HUES64 (cell line): ENCODE results near the gene ARHGDIG.
A peak's percentile ranks its signal among the peaks of the same experiment; 100 is the strongest.
"Not testable (repeated sequence)": the region's sequence is repeated elsewhere in the genome, so short reads cannot be mapped to it uniquely, and the experiment has no call there.

Source experiments
- H3K27ac ChIP-seq: 2 replicates; pipeline ENCODE4 v1.7.0; 2013; ENCODE audit warnings: low read depth, low read length, inconsistent platforms
- H3K27me3 ChIP-seq: 2 replicates; pipeline ENCODE4 v1.6.1; 2013; ENCODE audit warnings: mild to moderate bottlenecking, low read length; ENCODE audit not compliant: insufficient read depth
- H3K36me3 ChIP-seq: 2 replicates; pipeline ENCODE4 v1.6.1; 2013; ENCODE audit warnings: mild to moderate bottlenecking, low read length; ENCODE audit not compliant: insufficient read depth
- H3K4me1 ChIP-seq: 2 replicates; pipeline ENCODE4 v1.6.1; 2013; ENCODE audit warnings: mild to moderate bottlenecking, low read length, moderate library complexity; ENCODE audit not compliant: insufficient read depth
- H3K4me3 ChIP-seq: 2 replicates; pipeline ENCODE4 v1.5.1; 2013; ENCODE audit warnings: mild to moderate bottlenecking, low read length, moderate library complexity
- H3K9ac ChIP-seq: 2 replicates; pipeline ENCODE4 v1.6.1; 2013; ENCODE audit warnings: mild to moderate bottlenecking, low read depth, low read length
- H3K9me3 ChIP-seq: 2 replicates; pipeline ENCODE4 v1.6.1; 2013; ENCODE audit warnings: low read depth, low read length; ENCODE audit not compliant: insufficient read depth
- WGBS: fragments of 150-250, 120-280 bp; methylation state at CpG from one replicate; pipeline ENCODE4 v1.1.7; 2013; ENCODE audit warnings: missing lambda C conversion rate; 5-methylcytosine and 5-hydroxymethylcytosine counted together

Gene ARHGDIG

DNA sequence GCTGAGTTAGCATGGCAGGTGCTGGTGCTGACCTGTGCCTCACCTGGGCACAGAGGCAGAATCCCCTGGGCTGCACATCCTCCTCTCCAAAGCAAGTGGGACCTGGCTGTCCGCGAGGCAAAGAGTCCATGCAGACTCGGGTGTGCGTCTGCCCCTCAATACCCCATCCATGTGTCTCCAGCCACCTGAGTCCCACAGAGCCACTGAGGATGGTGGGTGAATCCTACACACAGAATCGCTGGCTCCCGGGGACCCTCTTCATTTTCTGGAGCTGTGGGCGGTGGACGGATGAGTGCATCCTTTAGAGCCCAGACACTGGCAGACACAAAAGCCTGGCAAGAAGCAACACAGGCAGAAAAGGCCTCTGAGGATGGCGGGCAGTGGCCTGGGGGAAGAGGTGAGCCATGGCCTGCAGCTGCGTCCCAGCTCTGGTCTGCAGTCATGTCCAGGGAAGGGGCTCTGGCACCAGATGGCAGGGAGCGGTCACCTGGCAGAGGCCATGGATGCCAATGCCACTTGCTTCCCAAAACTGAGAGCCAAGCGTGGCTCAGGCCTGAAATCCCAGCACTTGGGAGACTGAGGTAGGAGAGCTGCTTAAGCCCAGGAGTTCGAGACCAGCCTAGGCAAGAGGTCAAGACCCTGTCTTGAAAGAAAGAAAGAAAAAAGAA is 42.2 kb downstream of the ARHGDIG start:
- H3K4me1 ChIP-seq = peaks cover 9% of the 10 kb centered on the region; the same call in 1 of the 2 replicates
- H3K9ac ChIP-seq = no peak overlapping the region
- H3K27ac ChIP-seq = no peak overlapping the region
- 96% methylated on average over 13 of the region's 13 CpGs for WGBS
- peaks cover 2% of the 10 kb centered on the region; the same call in 1 of the 2 replicates for H3K36me3 ChIP-seq
- H3K4me3 ChIP-seq = no peak overlapping the region
- H3K9me3 ChIP-seq = no peaks in the 10 kb centered on the region
- no peaks in the 10 kb centered on the region for H3K27me3 ChIP-seq

DNA sequence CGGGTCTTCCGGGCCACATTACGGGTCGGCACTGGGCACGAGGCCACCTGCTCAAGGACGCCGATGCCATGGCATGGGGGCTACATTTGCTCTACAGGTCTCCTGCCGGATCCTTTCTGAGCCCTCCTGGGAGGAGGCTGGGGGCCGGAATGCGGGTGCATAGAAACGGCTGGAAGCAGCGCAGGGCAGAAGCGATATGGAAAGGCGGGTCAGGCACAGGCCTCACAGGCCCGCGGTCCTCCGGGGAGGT is 43.7 kb downstream of the ARHGDIG start:
- Histone ChIP-seq H3K27me3 (no peaks in the 10 kb centered on the region), H3K9me3 (no peaks in the 10 kb centered on the region), H3K36me3 (peaks cover 2% of the 10 kb centered on the region; the same call in 1 of the 2 replicates), H3K4me1 (peaks cover 4% of the 10 kb centered on the region; the same call in 1 of the 2 replicates), H3K4me3 (no peak overlapping the region), H3K27ac (no peak overlapping the region), H3K9ac (no peak overlapping the region)
- 91% methylated on average over 17 of the region's 17 CpGs for WGBS

DNA sequence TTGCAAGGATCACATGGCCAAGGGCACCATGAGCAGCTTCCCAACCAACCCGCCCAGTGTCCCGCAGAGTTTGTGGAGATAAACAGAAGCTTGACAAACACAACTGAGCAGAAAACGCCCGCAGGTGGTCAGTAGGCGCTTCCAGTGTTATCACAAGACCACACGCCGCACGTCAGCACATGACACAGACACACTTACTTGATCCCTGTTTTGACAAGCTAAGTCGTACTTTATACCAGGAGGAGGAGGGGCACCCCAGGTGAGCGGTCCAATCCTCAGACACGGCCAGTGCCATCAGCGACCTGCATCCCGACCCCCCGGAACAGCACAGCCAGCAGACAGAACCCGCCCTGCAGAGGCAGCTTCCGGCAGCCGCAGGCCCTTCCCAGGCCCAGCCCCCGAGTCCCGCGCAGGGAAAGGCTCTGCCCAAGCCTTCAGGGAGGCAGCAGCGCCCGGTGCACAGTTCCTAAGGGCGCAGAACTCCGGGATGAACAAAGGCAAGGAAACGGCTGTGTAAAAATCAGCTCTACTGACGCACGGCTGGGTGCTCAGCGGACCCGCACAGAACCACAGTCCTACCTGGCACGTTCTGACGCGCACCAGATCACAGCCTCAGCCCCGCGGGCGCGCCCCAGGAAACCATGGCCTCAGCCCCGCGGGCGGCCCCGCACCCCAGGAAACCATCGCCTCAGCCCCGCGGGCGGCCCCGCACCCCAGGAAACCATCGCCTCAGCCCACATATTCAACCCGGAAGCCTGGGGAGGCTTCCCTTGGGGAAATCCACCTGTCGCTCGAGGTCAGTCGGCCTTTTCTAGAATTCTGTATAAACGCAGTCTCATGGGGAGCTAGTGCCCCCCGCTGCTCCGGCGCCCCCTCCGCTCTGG is 44.3 kb downstream of the ARHGDIG start:
- peaks cover 3% of the 10 kb centered on the region; the same call in 1 of the 2 replicates for H3K4me1 ChIP-seq
- 0 out of 2 replicates have a peak overlapping the region, but pooled peaks have one; percentile 18 for H3K27ac ChIP-seq
- H3K4me3 ChIP-seq = no peak overlapping the region
- H3K9ac ChIP-seq = peak overlapping the region; percentile 16; the same call in 1 of the 2 replicates
- H3K9me3 ChIP-seq = no peaks in the 10 kb centered on the region
- no peaks in the 10 kb centered on the region for H3K36me3 ChIP-seq
- 87% methylated on average over 55 of the region's 55 CpGs for WGBS
- H3K27me3 ChIP-seq = no peaks in the 10 kb centered on the region

DNA sequence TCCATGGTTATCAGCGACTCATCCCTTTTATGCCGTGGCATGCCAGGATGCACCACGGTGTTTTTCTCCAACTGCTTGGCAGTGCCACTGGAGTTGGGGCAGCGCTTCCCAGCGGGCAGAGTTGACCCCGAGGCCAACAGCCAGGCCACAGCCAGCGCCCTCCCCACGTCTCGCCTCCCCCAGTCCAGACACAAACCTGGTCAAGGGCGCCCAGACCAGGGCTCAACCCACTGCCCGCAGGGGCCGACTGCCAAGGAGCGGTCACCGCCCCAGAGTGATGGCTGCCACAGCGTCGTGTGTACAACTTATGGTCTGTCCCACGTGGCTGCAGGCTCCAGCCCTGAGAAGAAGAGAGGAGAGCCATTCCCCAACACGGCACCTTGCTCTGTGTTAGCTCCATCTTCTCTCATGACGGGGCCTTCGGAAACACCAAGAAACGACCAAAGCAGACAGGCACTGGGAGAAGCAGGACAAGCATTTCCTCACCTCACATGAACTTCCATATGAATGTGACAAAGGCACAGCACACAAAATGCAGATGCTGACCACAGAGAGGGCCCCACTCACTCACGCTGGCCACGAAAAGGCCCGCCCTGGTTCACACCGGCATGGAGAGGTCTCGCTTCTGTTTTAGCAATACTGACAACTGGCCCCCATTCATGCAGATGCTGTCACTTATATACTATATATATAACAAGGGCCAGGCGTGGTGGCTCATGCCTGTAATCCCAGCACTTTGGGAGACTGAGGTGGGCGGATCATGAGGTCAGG is 45.2 kb downstream of the ARHGDIG start:
- peaks cover 3% of the 10 kb centered on the region; the same call in 1 of the 2 replicates for H3K4me1 ChIP-seq
- no peak overlapping the region for H3K4me3 ChIP-seq
- H3K36me3 ChIP-seq = no peaks in the 10 kb centered on the region
- H3K9ac ChIP-seq = no peak overlapping the region
- whole genome bisulfite sequencing = 94% methylated on average over 28 of the region's 28 CpGs
- H3K27ac ChIP-seq = no peak overlapping the region
- no peaks in the 10 kb centered on the region for H3K27me3 ChIP-seq
- H3K9me3 ChIP-seq = no peaks in the 10 kb centered on the region

- no peaks in the 10 kb centered on the region for H3K36me3 ChIP-seq
- peaks cover 7% of the 10 kb centered on the region; the same call in 1 of the 2 replicates for H3K4me1 ChIP-seq
- no peak overlapping the region for H3K27ac ChIP-seq
- H3K9ac ChIP-seq = no peak overlapping the region
- H3K9me3 ChIP-seq = no peaks in the 10 kb centered on the region
- WGBS = 87% methylated on average over 2 of the region's 2 CpGs
- no peaks in the 10 kb centered on the region for H3K27me3 ChIP-seq
- no peak overlapping the region for H3K4me3 ChIP-seq
Observed at GRCh38 chr16:330741-331140, 50.4 kb downstream of the ARHGDIG start.

DNA sequence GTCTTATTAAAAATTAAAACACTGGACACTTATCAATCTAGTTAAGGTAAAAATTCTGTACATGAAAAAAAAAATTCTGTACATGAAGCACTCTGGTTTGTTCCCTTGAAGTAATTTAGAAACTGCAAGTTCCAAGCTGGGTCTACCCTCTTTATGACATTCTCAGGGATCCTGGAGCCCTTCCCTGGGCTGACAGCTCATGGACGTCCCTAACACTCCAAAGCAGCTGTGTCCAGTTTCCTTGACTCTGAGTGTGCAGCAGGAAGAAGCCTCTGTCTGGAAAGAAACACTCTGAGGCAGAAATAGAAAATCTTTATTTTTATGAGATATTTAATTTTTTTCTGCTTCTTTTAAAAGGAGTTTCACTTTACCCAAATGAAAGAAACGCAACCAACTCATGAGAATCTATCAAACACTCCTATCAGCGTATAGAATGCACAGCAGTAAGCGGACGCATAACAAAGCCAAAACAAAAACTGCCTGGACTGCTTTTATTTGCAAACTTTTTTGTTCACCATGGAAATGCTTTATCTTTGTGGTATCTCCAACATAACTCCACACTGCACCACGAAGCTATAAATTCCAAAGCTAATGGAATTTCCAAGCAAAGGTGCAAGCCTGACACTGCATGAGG is 50.9 kb downstream of the ARHGDIG start:
- H3K4me1 ChIP-seq, H3K9ac ChIP-seq, H3K27me3 ChIP-seq, H3K4me3 ChIP-seq, H3K27ac ChIP-seq, H3K9me3 ChIP-seq, H3K36me3 ChIP-seq: not testable (repeated sequence)
- 76% methylated on average over 6 of the region's 6 CpGs for WGBS
